Fibroblast of pulmonary artery (primary cell): ENCODE results near the gene ALDH4A1.
"Not testable (repeated sequence)": the region's sequence is repeated elsewhere in the genome, so short reads cannot be mapped to it uniquely, and the experiment has no call there.

ENCODE experiments used
- DNase-seq: peaks from one replicate; pipeline ENCODE4 v3.0.0-alpha.2; 2010; ENCODE audit warnings: low read depth
- H3K4me3 ChIP-seq: replicated peaks from 2 replicates; pipeline ENCODE4 v1.5.1; 2011; ENCODE audit warnings: low read depth, mild to moderate bottlenecking, control low read depth, low read length, moderate library complexity
- CTCF ChIP-seq: IDR thresholded peaks from 2 replicates; pipeline ENCODE4 v1.5.1; 2011; ENCODE audit warnings: mild to moderate bottlenecking, control low read depth, low read length, inconsistent platforms; ENCODE audit errors: missing control alignments

ALDH4A1 gene

GRCh38 chr1:18855573-18855972, 46.8 kb downstream of the ALDH4A1 start:
- DNase-seq, result no peak
- TF ChIP-seq CTCF, result no peak
- H3K4me3 ChIP-seq, result no peak overlapping the region

- no peak for DNase-seq
- no peak for TF ChIP-seq CTCF
These were observed 47.9 kb downstream of the ALDH4A1 start for GRCh38 chr1:18854331-18855025.

GRCh38 chr1:18852501-18852900, 49.9 kb downstream of the ALDH4A1 start:
- TF ChIP-seq CTCF, result no peak
- no peak overlapping the region for H3K4me3 ChIP-seq
- no peak for DNase-seq

More at GRCh38 chr1:18854331-18855025, 47.9 kb downstream of the ALDH4A1 start:
- no peak overlapping the region for H3K4me3 ChIP-seq

GRCh38 chr1:18849261-18849711, 53.1 kb downstream of the ALDH4A1 start:
- no peak overlapping the region for H3K4me3 ChIP-seq
- no peak for TF ChIP-seq CTCF
- DNase-seq, result peak; percentile 31

GRCh38 chr1:18847723-18848122, 54.6 kb downstream of the ALDH4A1 start:
- DNase-seq, H3K4me3 ChIP-seq: not testable (repeated sequence)

GRCh38 chr1:18840145-18840544, 62.2 kb downstream of the ALDH4A1 start:
- no peak for TF ChIP-seq CTCF
- DNase-seq, result no peak
- H3K4me3 ChIP-seq, result no peak overlapping the region

GRCh38 chr1:18836654-18837053, 65.7 kb downstream of the ALDH4A1 start:
- no peak for TF ChIP-seq CTCF
- no peak overlapping the region for H3K4me3 ChIP-seq
- no peak for DNase-seq

GRCh38 chr1:18832319-18832718, 70.0 kb downstream of the ALDH4A1 start:
- DNase-seq, H3K4me3 ChIP-seq: not testable (repeated sequence)
